Measurements from ENCODE around the gene PFN3.

Gene PFN3

DNA sequence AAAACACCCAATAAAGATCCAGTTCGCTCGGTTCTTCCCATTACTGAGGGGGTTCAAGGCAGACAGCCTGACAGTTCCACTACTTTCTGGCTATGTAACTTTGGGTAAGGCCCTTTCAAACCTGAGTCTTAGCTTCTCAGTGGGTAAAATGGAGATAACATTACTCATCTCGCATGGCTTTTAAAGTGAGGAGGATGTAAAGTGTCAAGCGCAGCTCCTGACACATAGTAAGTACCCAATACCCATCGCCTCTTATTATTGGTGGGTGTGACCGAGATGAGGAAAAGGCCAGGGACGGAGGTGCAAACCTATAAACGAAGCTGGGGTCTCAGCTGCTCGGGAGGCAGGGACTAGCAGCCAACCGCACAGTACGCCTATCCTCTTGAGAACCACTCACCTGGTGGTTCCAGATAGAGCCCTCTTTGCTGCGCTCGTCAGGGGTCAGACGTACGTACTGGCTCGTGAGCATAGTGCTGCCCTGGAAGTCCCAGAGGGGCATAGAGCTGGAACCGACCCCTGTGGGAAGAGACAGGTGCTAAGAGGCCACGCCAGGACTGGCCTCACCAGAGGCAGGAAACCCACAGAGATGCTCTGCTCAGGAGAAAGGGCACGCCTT lies 49.6 kb downstream of the PFN3 start:
- 0 out of 2 replicates have a peak overlapping the region, but pooled peaks have one; percentile 97 for H2AFZ ChIP-seq (ENCODE audit: low read depth, low read length)
- peak overlapping the region; percentile 88 for H3K27ac ChIP-seq (ENCODE audit: low read length)

More for the DNA sequence above, 49.6 kb downstream of the PFN3 start:
- Histone ChIP-seq H3K4me1 (ENCODE audit: low read length) (peaks cover 20% of the 10 kb centered on the region), H3K79me2 (ENCODE audit: low read length) (peaks cover 49% of the 10 kb centered on the region), H3K9me3 (ENCODE audit: insufficient read depth, low read length) (no peaks in the 10 kb centered on the region), H3K36me3 (replicated peaks; ENCODE audit: low read depth, low read length) (peaks cover 6% of the 10 kb centered on the region), H3K4me3 (ENCODE audit: low read length) (peak overlapping the region; percentile 87), H3K9ac (ENCODE audit: low read length) (peak overlapping the region; percentile 87), H3K27me3 (ENCODE audit: low read depth, low read length) (no peaks in the 10 kb centered on the region), H4K20me1 (ENCODE audit: insufficient read depth, low read length) (0 out of 2 replicates have a peak, but pooled peaks cover 6% of the 10 kb centered on the region), H3K4me2 (ENCODE audit: low read length) (peak overlapping the region; percentile 97)
- TF ChIP-seq, protein P1, sequence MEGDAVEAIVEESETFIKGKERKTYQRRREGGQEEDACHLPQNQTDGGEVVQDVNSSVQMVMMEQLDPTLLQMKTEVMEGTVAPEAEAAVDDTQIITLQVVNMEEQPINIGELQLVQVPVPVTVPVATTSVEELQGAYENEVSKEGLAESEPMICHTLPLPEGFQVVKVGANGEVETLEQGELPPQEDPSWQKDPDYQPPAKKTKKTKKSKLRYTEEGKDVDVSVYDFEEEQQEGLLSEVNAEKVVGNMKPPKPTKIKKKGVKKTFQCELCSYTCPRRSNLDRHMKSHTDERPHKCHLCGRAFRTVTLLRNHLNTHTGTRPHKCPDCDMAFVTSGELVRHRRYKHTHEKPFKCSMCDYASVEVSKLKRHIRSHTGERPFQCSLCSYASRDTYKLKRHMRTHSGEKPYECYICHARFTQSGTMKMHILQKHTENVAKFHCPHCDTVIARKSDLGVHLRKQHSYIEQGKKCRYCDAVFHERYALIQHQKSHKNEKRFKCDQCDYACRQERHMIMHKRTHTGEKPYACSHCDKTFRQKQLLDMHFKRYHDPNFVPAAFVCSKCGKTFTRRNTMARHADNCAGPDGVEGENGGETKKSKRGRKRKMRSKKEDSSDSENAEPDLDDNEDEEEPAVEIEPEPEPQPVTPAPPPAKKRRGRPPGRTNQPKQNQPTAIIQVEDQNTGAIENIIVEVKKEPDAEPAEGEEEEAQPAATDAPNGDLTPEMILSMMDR (IDR thresholded peaks at IDR 0.05; ENCODE audit: low read depth, low read length) = no peak
- no peak for TF ChIP-seq EZH2phosphoT487 (IDR thresholded peaks at IDR 0.05; ENCODE audit: low read depth)

Measured in OCI-LY3 (cell line).